Pancreas (tissue), 10 donors: ENCODE results near the gene PEPD. TPM values are rescaled to one million over a fixed set of nuclear protein-coding genes. Genes with fewer than 3 reads are reported as not detected.

ENCODE experiments used
- ATAC-seq, 4 donors: fragments of 200-7000 bp; cut with Tn5 transposase; one replicate each; pipeline versions ENCODE4 v1.8.0 to v1.9.1; 2020; ENCODE audit warnings: mild to moderate bottlenecking in 4 of 4, moderate library complexity in 4 of 4
- DNase-seq, 6 donors: peaks; one replicate each; pipeline ENCODE4 v3.0.0-alpha.2; 2020
- FAIRE-seq: peaks from 2 replicates; lab custom pipeline; 2012; peaks lifted over from hg19 to GRCh38; lab: Jason Lieb, UNC
- H3K27ac ChIP-seq, 4 donors: fragments of 200-600 bp; sonication (generic); 1 replicate in 3 of 4; 2 replicates in 1 of 4; pipeline versions ENCODE4 v1.5.0 to v1.8.0; 2020
- H3K27me3 ChIP-seq, 4 donors: fragments of 200-600 bp; one replicate each; pipeline ENCODE4 v1.8.0; 2021
- H3K36me3 ChIP-seq, 3 donors: fragments of 200-600 bp; sonication (generic) in 1 of 3; one replicate each; pipeline versions ENCODE4 v1.5.0 to v1.8.0; 2020 to 2021
- H3K4me1 ChIP-seq, 3 donors: fragments of 200-600 bp; one replicate each; pipeline ENCODE4 v1.8.0; 2021
- H3K4me3 ChIP-seq, 4 donors: fragments of 200-600 bp; sonication (generic) in 2 of 4; one replicate each; pipeline versions ENCODE4 v1.5.0 to v1.8.0; 2020 to 2021
- H3K9me3 ChIP-seq, 4 donors: fragments of 200-600 bp; one replicate each; pipeline ENCODE4 v1.8.0; 2021
- CTCF ChIP-seq, 4 donors: fragments of 200-600 bp; sonication (generic) in 3 of 4; IDR thresholded peaks; one replicate each; pipeline versions ENCODE4 v1.5.0 to v1.8.0; 2021; ENCODE audit warnings: antibody characterized with exemption in 4 of 4
- WGBS, 2 donors: extraction: QIAGEN DNeasy Blood & Tissue Kit; methylation state at CpG; one replicate each; pipeline ENCODE4 v1.1.7; 2013; 5-methylcytosine and 5-hydroxymethylcytosine counted together
- intact Hi-C, 3 donors: fragments of 100-400 bp; cut with DNase I; formaldehyde crosslinking; loops; one replicate each; pipeline versions ENCODE4 v1.11.1 to v1.14.2; 2022
- polyA plus RNA-seq, 2 donors: library from polyadenylated mRNA; stranded (reverse); fragments of 200-250 nt; gene quantifications; one replicate each; pipeline ENCODE4 v1.2.3, GENCODE V29; 2013
- total RNA-seq, 6 donors: library from RNA; stranded (reverse); fragmentation: NEBNext Ultra II Directional in 4 of 6; extraction: Animal tissue kit (Norgen Biotek cat#: 25700) in 4 of 6; gene quantifications; one replicate each; pipeline versions ENCODE4 v1.2.1 to v1.2.4, GENCODE V29; 2021 to 2023
- donor health status: healthy with polysubstance abuse.
- donor health status: DM: no; HTN: no; CAD: no; lungs with moderate emphysema.
- donor health status: DM: no; HTN: no; CAD: no.
- donor health status: control.
- donor health status: control.
- donor health status: Bipolar disorder and iron deficiency.
- donor health status: DM: yes; HTN: yes; CAD: no.
- donor health status: DM: no; HTN: no; CAD: no.
- donor health status: DM: no; HTN: no; CAD: no.
- donor health status: DM: yes; HTN: yes; CAD: no.

PEPD gene
- total and polyA plus RNA-seq, 8 donors, result 13.7 to 36.1 (median 22.5) TPM

GRCh38 chr19:33500991-33501390, 20.6 kb downstream of the PEPD start:
- Histone ChIP-seq H3K36me3 (peaks cover 0 to 9% (median 0%) of the 10 kb centered on the region in 3 donors), H3K27me3 (no peaks in the 10 kb centered on the region), H3K4me1 (no peaks in the 10 kb centered on the region), H3K9me3 (no peaks in the 10 kb centered on the region), H3K27ac (no peak overlapping the region), H3K4me3 (no peak overlapping the region)
- peak in 2 of 6 donors; percentile 17 to 35 for DNase-seq
- no peak for ATAC-seq
- no peak for FAIRE-seq
- no peak for TF ChIP-seq CTCF (IDR thresholded peaks at IDR 0.05)
- intact Hi-C loops, result no loop called here
- 90 to 94% methylated on average over 8 of the region's 8 CpGs for WGBS, 2 donors

GRCh38 chr19:33500586-33500985, 21.0 kb downstream of the PEPD start:
- Histone ChIP-seq H3K9me3 (no peaks in the 10 kb centered on the region), H3K4me3 (no peak overlapping the region), H3K27ac (no peak overlapping the region), H3K4me1 (no peaks in the 10 kb centered on the region), H3K27me3 (no peaks in the 10 kb centered on the region), H3K36me3 (peaks cover 0 to 9% (median 0%) of the 10 kb centered on the region in 3 donors)
- ATAC-seq (no peak), FAIRE-seq (no peak), DNase-seq (peak in 2 of 6 donors; percentile 25 to 42)
- 95 to 97% methylated on average over 13 of the region's 13 CpGs for WGBS, 2 donors
- no peak for TF ChIP-seq CTCF (IDR thresholded peaks at IDR 0.05)
- intact Hi-C loops, result no loop called here

GRCh38 chr19:33499671-33500506, 21.7 kb downstream of the PEPD start:
- 84 to 85% methylated on average over 12 to 13 of the region's 13 CpGs for whole genome bisulfite sequencing, 2 donors
- no peaks in the 10 kb centered on the region for H3K27me3 ChIP-seq

GRCh38 chr19:33499248-33499647, 22.3 kb downstream of the PEPD start:
- intact Hi-C loops, result no loop called here
- Histone ChIP-seq H3K4me1 (no peaks in the 10 kb centered on the region), H3K9me3 (no peaks in the 10 kb centered on the region), H3K4me3 (no peak overlapping the region), H3K27me3 (no peaks in the 10 kb centered on the region), H3K36me3 (peaks cover 0 to 9% (median 0%) of the 10 kb centered on the region in 3 donors), H3K27ac (no peak overlapping the region)
- TF ChIP-seq CTCF (IDR thresholded peaks at IDR 0.05), result no peak
- ATAC-seq (no peak), DNase-seq (peak in 2 of 6 donors; percentile 32 to 35), FAIRE-seq (no peak)
- 70 to 71% methylated on average over 6 of the region's 6 CpGs for WGBS, 2 donors

More at GRCh38 chr19:33499671-33500506, 21.7 kb downstream of the PEPD start:
- DNase-seq (peak in 2 of 6 donors; percentile 25 to 30), FAIRE-seq (no peak), ATAC-seq (no peak)
- intact Hi-C loops, result no loop called here
- no peak for TF ChIP-seq CTCF (IDR thresholded peaks at IDR 0.05)
- Histone ChIP-seq H3K4me3 (no peak overlapping the region), H3K27ac (no peak overlapping the region), H3K4me1 (no peaks in the 10 kb centered on the region), H3K9me3 (no peaks in the 10 kb centered on the region), H3K36me3 (peaks cover 0 to 9% (median 0%) of the 10 kb centered on the region in 3 donors)
